ENCODE data around the gene PIK3C2G. TPM values are rescaled to one million over a fixed set of nuclear protein-coding genes. Genes with fewer than 3 reads are reported as not detected.

The PIK3C2G gene
- total RNA-seq, 1 experiment from 2014 or later, result not detected

- BruUV-seq (replicated peaks), result no TSS peak
Measured at GRCh38 chr12:18428416-18428815, 167.1 kb downstream of the PIK3C2G start.

More at GRCh38 chr12:18428416-18428815, 167.1 kb downstream of the PIK3C2G start:
- Histone ChIP-seq H3K4me1 (ENCODE audit: control insufficient read depth in 1 of 2, insufficient read depth in 2 of 2, low read length in 2 of 2) (peaks cover 0 to 4% of the 10 kb centered on the region in 2 experiments; a peak in 1 of 4 replicates), H3K79me2 (ENCODE audit: insufficient read depth, low read length) (no peaks in the 10 kb centered on the region), H2AFZ (ENCODE audit: low read depth, low read length, poor library complexity, severe bottlenecking) (no peak overlapping the region), H3K27ac (ENCODE audit: low read depth, low read length) (no peak overlapping the region), H3K9ac (ENCODE audit: low read length) (no peak overlapping the region), H3K36me3 (ENCODE audit: control insufficient read depth in 1 of 2, insufficient read depth in 2 of 2, low read length in 2 of 2) (no peaks in the 10 kb centered on the region), H3K27me3 (ENCODE audit: insufficient read depth, low read length) (no peaks in the 10 kb centered on the region), H4K20me1 (ENCODE audit: insufficient read depth) (no peaks in the 10 kb centered on the region), H3K4me3 (replicated peaks in 1 of 2; ENCODE audit: low read depth in 1 of 2, low read length in 2 of 2) (no peak overlapping the region), H3K9me3 (ENCODE audit: control insufficient read depth in 1 of 2, insufficient read depth in 1 of 2, low read depth in 1 of 2, low read length in 2 of 2) (no peaks in the 10 kb centered on the region), H3K4me2 (ENCODE audit: low read length) (no peak overlapping the region), H3K9me2 (ENCODE audit: insufficient read depth) (no peaks in the 10 kb centered on the region)
- DNase-seq (ENCODE audit: low read depth, low spot score) (no peak), ATAC-seq (no peak)
- POLR2A ChIA-PET, result no interaction called here
- TF ChIP-seq POLR2AphosphoS5 (IDR thresholded peaks at IDR 0.05; ENCODE audit: low read depth, low read length) (no peak), REST (IDR thresholded peaks at IDR 0.05; ENCODE audit: low read depth) (no peak), CEBPB (IDR thresholded peaks at IDR 0.05; ENCODE audit: low read depth) (0 out of 2 replicates have a peak, but pooled peaks have one; percentile 13), FOSL1 (IDR thresholded peaks at IDR 0.05; ENCODE audit: low read depth) (no peak)
- CTCF ChIA-PET, result no interaction called here
- intact Hi-C loops (cut with micrococcal nuclease), result no loop called here
- RAD21 ChIA-PET (ENCODE audit: low non-redundant PET in 1 of 2, low total read pairs in 2 of 2, uncharacterized antibody in 2 of 2, unreplicated experiment in 2 of 2), result no interaction called here

Data from HCT116 (cell line).